SKM-1 treated with dmso at 0.1 percent for 144 hours (cell line): Measurements from ENCODE around the gene STMN1.
"Not testable (repeated sequence)": the region's sequence is repeated elsewhere in the genome, so short reads cannot be mapped to it uniquely, and the experiment has no call there.

ENCODE experiments used
- DNase-seq: peaks from one replicate; lab custom pipeline; 2025; ENCODE audit not compliant: unreplicated experiment; lab: John Stamatoyannopoulos, UW

STMN1 gene

DNA sequence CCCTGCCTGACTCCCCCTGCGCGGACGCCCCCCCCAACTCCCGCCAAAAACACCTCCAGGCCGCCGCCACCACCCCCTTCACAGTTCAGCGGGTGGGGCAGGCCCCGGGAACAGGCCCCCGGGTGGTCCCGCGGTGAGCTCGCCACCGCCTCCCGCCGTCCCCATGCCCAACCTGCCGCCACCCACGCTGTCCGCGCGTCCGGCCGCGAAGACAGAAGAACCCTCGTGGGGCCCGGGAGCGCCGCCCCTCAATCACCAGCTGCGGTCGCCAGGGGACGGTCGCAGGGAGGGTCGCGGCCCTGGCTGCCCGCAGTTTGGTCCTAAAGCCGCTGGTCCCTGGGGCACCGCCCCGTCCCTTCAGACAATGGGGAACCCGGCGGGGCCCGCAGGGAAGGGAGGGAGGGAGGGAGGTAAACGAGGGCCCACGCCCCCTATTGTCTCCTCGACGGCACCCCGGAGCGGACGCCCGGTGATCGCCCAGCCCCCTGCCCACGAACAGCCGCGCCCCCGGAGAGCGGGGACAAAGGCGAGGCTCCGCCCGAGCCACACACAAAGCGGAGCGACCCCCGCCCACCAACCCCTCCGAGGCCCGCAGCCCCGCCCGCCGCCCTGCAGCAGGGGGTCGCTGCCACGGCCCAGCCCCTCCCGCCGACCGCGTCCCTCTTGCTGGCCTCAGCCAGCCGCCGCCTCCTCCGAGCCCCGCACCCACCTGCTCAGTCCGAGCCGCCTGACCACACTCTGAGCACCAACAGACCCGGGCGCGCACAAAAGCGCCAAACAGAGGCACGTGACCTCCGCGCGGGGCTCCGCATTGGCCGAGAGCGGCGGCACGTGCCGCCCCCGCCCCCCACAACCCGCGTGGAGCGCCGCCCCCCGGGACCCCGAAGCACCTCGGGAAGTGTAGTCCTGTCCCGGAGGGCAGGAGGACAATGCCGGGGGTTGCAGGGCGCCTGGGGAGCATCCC lies at the start of gene STMN1:
Gene STMN1 (minus strand): TSS at position 740 of the 964 bp plus-strand sequence. CDS start 1,743 bp downstream, outside the sequence.
- peak; percentile 89 for DNase-seq

DNA sequence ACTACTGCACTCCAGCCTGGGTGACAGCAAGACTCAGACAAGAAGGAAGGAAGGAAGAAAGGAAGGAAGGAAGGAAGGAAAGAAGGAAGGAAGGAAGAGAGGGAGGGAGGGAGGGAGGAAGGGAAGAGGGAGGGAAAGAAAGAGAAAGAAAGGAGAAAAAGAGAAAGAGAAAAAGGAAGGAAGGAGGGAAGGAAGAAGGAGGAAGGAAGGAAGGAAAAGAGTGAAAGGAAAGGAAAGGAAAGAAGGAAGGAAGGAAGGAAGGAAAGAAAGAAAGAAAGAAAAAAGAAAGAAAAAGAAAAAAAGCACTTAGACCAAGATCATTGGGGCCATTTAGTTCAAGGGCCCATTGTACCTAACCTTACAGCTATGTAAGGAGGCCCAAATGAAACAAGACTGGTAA lies 49.3 kb upstream of the STMN1 start:
- DNase-seq: no peak

DNA sequence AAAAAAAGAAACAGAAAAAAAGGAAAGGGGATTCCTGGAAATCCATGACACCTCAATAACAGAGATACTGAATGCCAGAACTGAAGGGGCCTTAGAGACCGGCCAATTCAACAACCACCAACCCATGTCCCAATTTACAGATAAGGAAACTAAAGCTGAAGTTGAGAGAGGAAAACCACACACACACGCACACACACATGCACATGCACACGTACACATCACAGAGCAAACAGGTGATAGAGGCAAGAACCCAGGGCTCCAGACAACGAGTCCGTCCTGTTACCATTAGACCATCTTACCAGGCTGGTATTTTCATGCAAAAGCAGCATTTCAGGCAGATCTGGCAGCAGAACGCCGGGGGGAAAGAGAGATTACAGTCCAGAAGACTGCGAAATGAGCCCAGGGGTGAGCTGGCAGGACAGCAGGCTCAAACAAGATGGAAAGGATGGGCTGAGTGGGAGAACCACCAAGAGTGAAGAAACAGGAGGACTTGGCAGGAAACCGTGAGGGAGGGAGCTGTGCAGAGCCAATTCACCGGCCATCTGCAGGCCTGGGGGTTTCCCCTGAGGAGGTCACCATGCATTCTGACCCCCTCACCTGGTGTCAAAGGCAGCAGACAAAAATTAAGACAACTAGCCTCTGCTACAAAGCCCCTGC lies 48.2 kb upstream of the STMN1 start:
- DNase-seq: no peak

DNA sequence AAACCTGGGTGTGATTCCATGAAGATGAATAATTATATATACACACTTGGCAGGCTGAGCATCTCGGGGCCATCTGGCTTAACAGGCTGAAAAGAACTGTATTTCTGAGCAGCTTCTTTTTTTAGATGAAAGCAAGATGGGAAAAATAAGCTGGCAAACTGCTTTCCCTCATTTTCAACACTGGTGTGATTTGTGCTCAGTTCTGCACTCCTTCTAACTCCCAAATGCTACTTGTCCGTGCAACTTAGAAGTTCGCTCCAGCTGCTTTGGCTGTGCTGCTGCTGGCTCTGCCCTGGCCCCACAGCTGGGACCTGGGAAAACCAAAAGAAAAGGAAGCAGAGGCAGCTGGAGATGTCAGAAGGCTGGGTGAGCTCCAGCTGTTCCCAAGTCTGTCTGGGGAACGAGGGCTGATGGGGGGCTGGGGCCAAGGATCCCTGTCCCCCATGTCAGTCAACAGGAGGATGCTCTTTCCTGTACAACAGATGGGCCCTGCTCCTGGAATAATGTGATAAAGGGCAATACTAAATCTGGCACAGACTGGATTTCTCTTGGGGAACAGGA lies 46.7 kb upstream of the STMN1 start:
- DNase-seq: no peak

DNA sequence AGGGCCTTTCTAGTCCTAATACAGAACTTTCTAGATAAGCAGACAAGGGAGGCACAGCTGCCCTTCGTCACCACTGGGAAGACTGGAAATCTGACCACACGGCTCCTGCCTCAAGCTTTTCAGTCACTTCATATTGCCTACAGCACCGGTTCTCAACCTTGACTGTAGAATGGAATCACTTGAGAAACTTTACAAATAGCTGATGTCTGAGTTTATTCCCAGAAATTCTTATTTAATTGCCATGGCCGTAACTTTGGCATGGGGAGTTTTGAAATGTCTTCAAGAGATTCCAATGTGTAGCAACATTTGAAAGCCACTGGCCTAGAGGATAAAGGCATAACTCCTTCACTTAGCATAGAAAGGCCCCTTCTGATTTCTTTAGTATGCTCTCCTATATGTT lies 42.4 kb upstream of the STMN1 start:
- no peak for DNase-seq

DNA sequence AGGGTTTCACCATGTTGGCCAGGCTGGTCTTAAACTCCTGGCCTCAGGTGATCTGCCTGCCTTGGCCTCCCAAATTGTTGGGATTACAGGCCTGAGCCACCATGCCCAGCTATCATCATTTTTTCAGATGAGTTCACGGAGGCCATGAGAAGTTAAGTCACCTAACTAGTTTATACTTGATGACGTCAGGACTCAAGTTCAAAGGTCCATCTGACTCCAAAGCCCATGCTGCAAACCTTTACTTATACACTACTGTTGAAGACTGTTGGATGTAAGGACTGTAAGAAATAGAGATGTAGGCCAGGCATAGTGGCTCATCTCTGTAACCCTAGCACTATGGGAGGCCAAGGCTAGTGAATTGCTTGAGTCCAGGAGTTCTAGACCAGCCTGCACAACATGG lies 40.8 kb upstream of the STMN1 start:
- DNase-seq: no peak

DNA sequence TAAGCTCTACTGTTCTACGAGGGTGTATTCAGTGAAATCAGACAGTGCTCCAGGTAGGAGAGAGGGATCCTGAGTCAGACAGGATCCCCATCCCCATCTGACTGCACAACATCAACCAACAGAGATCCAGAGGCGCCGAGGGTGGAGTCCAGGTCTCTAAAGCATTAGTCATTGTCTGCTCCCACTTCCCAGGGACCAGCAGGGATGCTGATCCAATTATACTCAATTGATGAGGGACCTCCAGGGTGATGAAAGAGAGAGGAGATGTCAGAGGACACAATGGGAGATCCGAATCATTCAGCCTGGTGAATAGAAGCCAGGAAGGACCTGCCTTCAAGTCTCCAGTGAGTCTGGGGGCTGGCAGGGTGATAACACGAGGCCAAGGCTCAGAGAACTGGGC lies 39.5 kb upstream of the STMN1 start:
- no peak for DNase-seq

DNA sequence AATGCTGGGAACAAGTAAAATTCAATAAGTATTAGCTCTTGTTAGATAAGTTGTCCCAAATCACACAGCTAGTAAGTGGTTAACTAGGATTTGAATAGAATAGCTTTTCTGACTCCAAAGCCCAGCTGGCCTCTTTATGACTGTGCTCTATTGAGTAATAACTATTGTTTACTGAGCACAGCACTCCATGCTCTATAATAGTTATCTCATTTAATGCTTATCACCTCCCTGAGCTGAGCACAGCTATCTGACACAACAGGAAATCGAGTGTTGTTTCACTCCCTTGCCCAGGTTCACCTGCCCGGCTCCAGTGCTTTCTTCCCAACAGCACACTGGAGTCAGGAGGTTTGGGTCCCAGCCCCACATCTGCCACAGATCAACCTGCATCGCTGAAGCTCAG lies 38.8 kb upstream of the STMN1 start:
- DNase-seq: no peak

DNA sequence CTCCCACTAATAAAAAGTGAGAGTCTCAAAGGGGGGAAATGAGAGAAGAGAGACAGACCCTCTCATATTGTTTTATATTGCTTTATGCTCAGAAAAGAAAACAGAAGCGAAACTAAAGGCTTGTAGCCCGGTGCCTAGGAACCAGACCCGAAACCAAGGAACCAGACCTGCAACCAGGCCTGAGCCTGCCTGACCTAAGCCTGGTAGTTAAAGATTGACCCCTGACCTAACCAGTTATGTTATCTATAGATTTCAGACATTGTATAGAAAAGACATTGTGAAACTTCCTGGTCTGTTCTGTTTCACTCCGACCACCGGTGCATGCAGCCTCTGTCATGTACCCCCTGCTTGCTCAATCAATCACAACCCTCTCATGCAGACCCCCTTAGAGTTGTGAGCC lies 37.3 kb upstream of the STMN1 start:
- not testable (repeated sequence) for DNase-seq

DNA sequence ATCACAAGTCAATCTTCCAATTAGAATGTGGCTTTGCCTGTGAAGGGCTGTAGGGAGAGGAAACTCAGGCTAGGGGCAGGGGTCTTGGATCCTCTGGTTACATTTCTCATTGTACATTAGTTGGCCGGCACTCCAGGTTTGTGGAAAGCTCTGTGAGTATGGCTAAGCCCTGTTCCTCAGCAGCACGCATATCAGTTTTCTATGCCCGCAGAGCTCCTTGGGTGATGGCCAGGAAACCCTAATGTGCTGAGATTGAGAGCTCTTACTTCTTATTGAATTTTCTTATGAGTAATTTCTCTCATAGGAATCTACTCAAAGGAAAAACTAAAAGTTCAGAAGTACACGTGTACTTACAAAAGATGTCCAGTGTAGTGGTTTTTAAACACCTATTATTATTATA lies 30.7 kb upstream of the STMN1 start:
- no peak for DNase-seq

DNA sequence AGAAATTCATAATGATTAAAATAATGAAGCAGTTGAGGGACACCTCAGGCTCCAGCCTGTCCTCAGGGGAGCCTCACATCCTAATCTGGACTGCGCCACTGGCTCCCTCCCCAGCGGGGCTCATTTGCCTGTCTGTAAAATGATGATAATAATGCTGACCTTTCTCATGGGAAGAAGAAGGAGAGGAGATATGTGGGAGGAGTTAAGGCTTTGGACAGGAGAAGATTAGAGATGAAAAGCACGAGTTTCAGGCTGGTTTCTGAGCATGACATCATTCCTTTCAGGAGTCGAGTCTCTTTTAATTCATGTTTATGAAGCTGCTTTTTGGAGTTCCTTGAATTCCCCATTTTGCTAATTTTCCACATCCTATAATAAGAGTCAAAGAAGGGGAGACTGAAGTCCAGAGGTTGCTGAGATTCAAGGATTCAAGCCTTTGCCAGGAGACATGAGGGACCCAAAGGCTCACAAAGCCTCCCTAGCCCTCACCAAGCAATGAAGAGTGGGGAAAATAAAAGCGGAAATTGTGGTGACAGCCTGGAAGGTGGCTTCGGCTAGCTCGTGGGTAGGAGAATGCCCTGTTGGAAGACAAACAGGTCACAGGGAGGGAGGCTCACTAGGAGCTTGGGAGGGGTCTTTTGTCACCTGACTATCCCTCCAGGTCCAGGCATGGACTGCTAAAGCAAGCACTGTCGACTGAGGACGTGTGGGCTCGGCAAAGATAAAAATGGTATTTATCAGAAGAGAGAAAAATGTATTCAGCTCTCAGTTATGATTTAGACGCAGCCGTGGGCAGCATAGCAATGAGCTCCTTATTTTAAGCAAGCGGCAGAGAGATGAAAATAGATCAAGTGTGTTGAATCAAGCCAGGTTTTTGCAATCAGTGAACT lies 27.5 kb upstream of the STMN1 start:
- DNase-seq: no peak

DNA sequence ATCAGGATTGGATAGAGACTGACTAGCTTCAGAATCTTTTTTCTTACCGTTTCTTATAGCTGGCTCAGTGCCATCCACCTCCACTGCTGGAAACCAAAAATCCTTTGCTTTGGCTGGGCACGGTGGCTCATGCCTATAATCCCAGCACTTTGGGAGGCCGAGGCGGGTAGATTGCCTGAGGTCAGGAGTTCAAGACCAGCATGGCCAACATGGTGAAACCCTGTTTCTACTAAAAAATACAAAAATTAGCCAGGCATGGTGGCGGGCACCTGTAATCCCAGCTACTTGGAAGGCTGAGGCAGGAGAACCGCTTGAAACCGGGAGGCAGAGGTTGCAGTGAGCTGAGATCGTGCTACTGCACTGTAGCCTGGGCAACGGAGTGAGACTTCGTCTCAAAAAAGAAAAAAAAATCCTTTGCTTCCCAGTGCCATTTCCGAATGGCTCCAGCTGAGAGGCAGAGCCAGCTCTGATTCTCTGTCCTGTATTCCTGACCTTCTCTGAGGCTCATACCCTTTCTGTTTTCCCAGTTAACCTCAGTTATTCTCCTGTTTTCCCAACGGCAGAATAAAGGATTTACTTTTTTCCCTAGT lies 26.7 kb upstream of the STMN1 start:
- not testable (repeated sequence) for DNase-seq

DNA sequence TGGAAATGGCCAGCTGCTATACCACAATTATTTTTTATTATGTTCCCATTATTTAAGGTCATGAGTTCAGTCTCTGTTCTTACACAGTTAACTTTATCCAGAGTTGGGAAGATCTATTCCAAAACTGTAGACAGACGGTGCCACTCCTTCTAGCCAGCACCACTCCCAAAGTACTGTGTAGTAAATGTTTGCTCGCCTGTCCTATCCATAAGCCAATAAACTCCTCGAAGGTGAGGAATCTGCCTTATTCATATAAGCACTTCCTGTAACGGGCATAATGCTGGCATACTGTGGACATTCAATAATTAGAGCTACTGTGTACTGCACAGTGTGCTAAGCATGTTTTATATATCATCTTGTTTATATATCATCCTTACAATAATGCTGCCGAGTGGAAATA lies 26.1 kb upstream of the STMN1 start:
- DNase-seq: no peak

DNA sequence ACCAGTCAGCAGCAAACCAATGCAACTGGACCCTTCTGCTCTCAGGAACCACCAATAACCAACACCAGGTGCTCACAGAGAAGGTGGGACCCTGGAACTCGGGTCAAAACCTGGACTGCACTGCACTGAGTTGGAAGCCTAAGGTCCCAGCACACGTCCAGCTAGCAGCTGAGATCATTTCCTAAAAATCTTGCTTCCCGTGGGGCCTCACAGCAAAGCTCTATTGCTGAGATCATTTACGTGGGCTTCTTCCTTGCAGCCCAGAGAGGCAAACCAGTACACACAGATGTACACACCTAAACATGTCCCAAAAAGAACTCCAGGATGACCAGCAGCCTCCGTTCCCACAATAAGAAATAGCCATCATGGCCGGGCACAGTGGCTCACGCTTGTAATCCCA lies 22.8 kb upstream of the STMN1 start:
- DNase-seq: no peak

DNA sequence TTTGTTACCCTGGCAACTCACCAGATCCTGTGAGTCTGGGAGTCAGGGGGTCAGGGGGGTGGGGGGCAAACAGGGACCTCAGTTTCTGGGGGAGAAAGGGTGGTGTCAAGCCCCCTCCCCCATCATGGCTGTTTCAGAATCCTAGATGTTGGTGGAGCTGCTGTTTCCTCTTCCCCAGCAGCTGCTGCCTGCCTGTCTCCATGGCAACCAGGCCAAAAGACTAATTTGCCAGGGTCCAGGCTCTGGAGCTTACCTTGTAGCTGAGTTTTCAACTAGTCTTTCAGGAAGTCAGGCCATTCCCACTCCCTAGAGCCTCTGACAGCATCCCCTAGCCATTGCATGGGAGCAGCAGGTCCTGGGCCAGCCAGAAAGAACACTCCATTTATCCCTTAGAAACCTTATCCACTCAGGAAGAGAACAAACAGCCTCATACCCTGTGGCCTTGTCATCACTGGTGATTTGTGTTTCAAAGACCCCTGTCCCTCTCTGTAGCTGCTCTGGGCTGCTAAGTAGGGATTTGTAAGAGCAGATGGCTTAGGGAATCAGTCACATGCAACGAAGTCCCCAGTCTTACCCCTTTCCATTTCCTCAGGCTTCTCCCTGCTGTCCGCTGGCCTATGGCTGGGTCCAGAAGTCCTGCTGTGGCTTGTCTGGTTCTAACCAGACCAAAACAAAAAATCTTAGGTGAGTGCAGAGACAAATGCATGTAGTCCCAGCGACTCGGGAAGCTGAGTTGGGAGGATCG lies 21.5 kb upstream of the STMN1 start:
- DNase-seq: peak; percentile 47

DNA sequence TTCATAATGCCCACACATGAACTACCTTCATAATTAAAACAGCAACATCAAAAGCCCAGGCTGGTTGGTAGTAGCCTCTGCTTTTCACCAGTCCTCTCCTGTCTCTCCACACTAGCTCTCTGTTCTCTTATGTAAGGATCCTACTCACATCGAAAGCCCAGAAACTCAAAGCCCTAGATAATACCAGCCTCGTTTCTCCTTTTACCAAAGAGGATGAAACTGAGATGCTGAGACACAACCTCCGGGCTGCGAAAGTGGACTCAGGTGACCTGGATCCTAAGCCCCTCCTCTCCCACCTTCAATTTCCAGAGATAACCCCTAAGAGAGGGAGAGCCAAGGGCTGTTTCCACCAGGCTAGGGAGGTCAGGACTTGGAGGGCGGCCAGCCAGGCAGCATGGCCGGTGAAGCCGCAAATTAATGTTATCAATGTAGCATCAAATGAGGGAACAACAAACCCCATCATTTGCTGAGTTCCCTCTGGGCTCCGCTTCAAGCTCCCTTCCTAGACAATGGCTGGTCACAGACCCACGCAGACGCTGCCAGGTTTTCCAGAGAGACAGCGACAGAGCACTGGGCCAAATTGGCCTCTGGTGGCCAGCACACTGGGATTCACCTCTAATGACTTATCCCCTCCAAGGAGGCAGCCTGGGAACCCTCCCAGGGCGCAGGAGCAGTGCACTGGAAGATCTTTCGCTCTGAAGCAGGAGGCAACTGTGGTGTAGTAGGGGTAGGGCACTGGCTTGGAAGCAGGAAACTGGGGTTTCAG lies 20.7 kb upstream of the STMN1 start:
- DNase-seq: no peak

DNA sequence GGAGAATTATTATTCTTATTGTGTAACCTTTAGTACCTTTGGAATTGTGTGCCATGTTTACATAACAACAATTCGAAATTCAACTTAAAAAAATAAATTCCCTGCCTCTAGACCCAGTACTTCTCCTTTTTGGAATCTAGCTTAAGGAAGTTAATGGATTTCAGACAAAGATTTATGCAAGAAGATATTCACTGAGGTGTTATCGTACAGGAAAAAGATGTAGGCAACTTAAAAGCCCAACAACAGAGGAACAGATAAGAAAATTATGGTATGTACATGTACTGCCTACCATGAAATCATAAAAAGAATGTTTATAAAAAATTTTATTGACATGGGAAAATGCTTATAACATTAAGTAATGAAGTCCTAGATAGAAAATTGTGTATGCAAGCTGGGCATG lies 18.2 kb upstream of the STMN1 start:
- DNase-seq: peak; percentile 22

DNA sequence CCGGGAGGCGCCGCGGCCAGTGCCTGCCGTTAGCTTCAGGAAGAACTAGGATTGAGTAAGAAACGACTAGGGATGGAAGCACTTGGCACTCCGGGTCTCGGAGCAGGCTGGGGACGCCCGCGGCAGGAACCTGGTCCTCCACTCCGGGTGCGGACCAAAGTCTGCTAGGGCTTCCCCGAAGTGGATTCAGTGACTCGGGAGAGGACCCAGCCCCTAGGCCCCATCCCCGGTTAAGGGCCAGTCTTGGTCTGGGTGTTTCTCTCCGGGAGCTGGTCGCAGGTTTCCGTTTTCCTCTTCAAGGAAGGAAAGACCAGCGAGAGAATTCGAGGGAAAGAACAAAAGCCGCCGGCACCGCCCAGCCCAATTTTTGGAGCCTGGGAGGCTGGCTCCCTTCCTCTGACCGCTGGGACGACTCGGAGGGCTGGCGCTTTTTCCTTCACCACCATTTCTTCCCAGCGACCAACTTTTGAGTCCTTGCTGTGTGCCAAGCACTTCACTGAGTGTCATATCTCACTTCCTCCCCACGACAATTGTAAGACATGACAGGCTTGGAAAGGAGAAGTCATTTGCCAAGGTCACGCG lies 16.8 kb upstream of the STMN1 start:
- DNase-seq: no peak
